Panc1 (cell line): Measurements from ENCODE around the gene C13orf46.
"Not testable (repeated sequence)": the region's sequence is repeated elsewhere in the genome, so short reads cannot be mapped to it uniquely, and the experiment has no call there.

ENCODE experiments used
- POLR2AphosphoS5 ChIP-seq: IDR thresholded peaks from 2 replicates; pipeline ENCODE4 v1.6.1; 2012; ENCODE audit warnings: mild to moderate bottlenecking, low read depth, low read length, moderate library complexity
- SIN3A ChIP-seq: IDR thresholded peaks from 2 replicates; pipeline ENCODE4 v1.6.1; 2012; ENCODE audit warnings: low read depth, mild to moderate bottlenecking, low read length, moderate library complexity, borderline replicate concordance; ENCODE audit not compliant: insufficient read depth
- TCF7L2 ChIP-seq: IDR thresholded peaks from 2 replicates; pipeline ENCODE4 v1.6.1; 2011; ENCODE audit warnings: mild to moderate bottlenecking, low read depth, low read length, inconsistent platforms
- TF ChIP-seq, protein P1 (sequence below): fragments of 450-650 bp; IDR thresholded peaks from 2 replicates; pipeline ENCODE4 v1.5.1; 2017; ENCODE audit warnings: mild to moderate bottlenecking
- TF ChIP-seq, protein P2 (sequence below), 2 experiments: IDR thresholded peaks; 2 replicates each; pipeline ENCODE4 v1.6.1; 2011 to 2012; ENCODE audit warnings: low read depth in 2 of 2, control low read depth in 1 of 2, low read length in 1 of 2, mild to moderate bottlenecking in 1 of 2, moderate library complexity in 1 of 2; ENCODE audit not compliant: insufficient read depth in 1 of 2

DNA sequence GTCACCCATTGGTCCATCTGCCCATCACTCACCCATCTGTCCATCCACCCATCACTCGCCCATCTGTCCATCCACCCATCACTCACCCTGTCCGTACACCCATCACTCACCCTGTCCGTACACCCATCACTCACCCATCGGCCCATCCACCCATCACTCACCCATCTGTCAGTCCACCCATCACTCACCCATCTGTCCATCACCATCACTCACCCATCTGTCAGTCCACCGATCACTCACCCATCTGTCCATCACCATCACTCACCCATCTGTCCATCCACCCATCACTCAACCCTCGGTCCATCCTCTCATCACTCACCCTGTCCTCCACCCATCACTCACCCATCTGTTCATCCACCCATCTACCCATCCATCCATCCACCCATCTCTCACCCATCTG is 15.0 kb upstream of the C13orf46 start:
- TF ChIP-seq, protein P1, sequence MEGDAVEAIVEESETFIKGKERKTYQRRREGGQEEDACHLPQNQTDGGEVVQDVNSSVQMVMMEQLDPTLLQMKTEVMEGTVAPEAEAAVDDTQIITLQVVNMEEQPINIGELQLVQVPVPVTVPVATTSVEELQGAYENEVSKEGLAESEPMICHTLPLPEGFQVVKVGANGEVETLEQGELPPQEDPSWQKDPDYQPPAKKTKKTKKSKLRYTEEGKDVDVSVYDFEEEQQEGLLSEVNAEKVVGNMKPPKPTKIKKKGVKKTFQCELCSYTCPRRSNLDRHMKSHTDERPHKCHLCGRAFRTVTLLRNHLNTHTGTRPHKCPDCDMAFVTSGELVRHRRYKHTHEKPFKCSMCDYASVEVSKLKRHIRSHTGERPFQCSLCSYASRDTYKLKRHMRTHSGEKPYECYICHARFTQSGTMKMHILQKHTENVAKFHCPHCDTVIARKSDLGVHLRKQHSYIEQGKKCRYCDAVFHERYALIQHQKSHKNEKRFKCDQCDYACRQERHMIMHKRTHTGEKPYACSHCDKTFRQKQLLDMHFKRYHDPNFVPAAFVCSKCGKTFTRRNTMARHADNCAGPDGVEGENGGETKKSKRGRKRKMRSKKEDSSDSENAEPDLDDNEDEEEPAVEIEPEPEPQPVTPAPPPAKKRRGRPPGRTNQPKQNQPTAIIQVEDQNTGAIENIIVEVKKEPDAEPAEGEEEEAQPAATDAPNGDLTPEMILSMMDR = not testable (repeated sequence)
- TF ChIP-seq, protein P2, sequence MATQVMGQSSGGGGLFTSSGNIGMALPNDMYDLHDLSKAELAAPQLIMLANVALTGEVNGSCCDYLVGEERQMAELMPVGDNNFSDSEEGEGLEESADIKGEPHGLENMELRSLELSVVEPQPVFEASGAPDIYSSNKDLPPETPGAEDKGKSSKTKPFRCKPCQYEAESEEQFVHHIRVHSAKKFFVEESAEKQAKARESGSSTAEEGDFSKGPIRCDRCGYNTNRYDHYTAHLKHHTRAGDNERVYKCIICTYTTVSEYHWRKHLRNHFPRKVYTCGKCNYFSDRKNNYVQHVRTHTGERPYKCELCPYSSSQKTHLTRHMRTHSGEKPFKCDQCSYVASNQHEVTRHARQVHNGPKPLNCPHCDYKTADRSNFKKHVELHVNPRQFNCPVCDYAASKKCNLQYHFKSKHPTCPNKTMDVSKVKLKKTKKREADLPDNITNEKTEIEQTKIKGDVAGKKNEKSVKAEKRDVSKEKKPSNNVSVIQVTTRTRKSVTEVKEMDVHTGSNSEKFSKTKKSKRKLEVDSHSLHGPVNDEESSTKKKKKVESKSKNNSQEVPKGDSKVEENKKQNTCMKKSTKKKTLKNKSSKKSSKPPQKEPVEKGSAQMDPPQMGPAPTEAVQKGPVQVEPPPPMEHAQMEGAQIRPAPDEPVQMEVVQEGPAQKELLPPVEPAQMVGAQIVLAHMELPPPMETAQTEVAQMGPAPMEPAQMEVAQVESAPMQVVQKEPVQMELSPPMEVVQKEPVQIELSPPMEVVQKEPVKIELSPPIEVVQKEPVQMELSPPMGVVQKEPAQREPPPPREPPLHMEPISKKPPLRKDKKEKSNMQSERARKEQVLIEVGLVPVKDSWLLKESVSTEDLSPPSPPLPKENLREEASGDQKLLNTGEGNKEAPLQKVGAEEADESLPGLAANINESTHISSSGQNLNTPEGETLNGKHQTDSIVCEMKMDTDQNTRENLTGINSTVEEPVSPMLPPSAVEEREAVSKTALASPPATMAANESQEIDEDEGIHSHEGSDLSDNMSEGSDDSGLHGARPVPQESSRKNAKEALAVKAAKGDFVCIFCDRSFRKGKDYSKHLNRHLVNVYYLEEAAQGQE (IDR thresholded peaks at IDR 0.05; ENCODE audit: insufficient read depth in 1 of 2, low read depth in 2 of 2, low read length in 1 of 2) = not testable (repeated sequence)
- TF ChIP-seq POLR2AphosphoS5, SIN3A, TCF7L2: not testable (repeated sequence)
